Nephron progenitor cell (in vitro differentiated cells): ENCODE results near the gene ETDC.

ENCODE experiments used
- DNase-seq: peaks from one replicate; pipeline ENCODE4 v3.0.0; 2021
- H3K27ac Mint-ChIP-seq: 2 replicates; pipeline ENCODE4 v1.8.0; 2021; ENCODE audit warnings: mild to moderate bottlenecking, moderate library complexity, mixed read lengths
- H3K27me3 Mint-ChIP-seq: 2 replicates; pipeline ENCODE4 v1.8.0; 2021; ENCODE audit warnings: mild to moderate bottlenecking, low read depth, mixed read lengths; ENCODE audit not compliant: poor library complexity
- H3K36me3 Mint-ChIP-seq: 2 replicates; pipeline ENCODE4 v1.8.0; 2021; ENCODE audit warnings: low read depth, mixed read lengths
- H3K4me1 Mint-ChIP-seq: 2 replicates; pipeline ENCODE4 v1.8.0; 2021; ENCODE audit warnings: mixed read lengths
- H3K4me3 Mint-ChIP-seq: 2 replicates; pipeline ENCODE4 v1.8.0; 2021; ENCODE audit warnings: mild to moderate bottlenecking, moderate library complexity, mixed read lengths
- H3K9me3 Mint-ChIP-seq: 2 replicates; pipeline ENCODE4 v1.8.0; 2021; ENCODE audit warnings: mild to moderate bottlenecking, moderate library complexity, mixed read lengths
- CTCF ChIP-seq: fragments of 200-600 bp; sonication (generic); IDR thresholded peaks from 2 replicates; pipeline ENCODE4 v1.5.0; 2021; ENCODE audit warnings: antibody characterized with exemption

ETDC gene

GRCh38 chrX:135347381-135348016 is 38.2 kb downstream of the ETDC start:
- Mint-ChIP-seq H3K27me3 (no peaks in the 10 kb centered on the region), H3K4me1 (peaks cover 17% of the 10 kb centered on the region), H3K27ac (no peak overlapping the region), H3K9me3 (peaks cover 44% of the 10 kb centered on the region), H3K36me3 (peaks cover 15% of the 10 kb centered on the region), H3K4me3 (no peak overlapping the region)
- no peak for DNase-seq
- TF ChIP-seq CTCF, result no peak

- no peak for TF ChIP-seq CTCF
- Mint-ChIP-seq H3K4me3 (no peak overlapping the region), H3K27ac (no peak overlapping the region), H3K4me1 (no peaks in the 10 kb centered on the region), H3K36me3 (peaks cover 37% of the 10 kb centered on the region), H3K9me3 (peaks cover 21% of the 10 kb centered on the region), H3K27me3 (no peaks in the 10 kb centered on the region)
- DNase-seq, result no peak
Measured at GRCh38 chrX:135354288-135354687, 45.0 kb downstream of the ETDC start.
